ENCODE measurements around the gene PLD3. TPM values are rescaled to one million over a fixed set of nuclear protein-coding genes. Genes with fewer than 3 reads are reported as not detected.

Gene PLD3
- total RNA-seq, 1 donor from 2014 or later, result 1,227 TPM

DNA sequence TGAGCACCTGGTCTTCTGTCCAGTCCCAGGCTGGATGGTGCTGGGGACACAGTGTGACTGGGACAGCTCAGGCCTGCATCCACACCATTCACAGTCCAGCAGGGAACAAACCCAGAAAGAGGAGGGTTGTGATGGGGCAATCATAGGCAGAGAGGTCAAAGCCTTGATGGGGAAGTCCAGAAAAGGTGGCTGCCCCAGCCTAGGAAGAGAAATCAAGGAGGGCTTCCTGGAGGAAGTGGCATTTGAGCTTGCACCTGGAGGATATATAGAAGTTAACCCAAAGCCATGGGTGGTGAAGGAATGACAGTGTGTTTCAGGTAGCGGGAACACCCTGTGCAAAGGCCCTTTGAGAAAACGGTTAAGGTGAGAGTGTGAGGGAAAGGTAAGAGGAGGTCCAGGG is 67.3 kb downstream of the PLD3 start:
- peak overlapping the region; percentile 23 for H3K4me3 Mint-ChIP-seq (ENCODE audit: unreplicated experiment)
- no peak overlapping the region for H3K27ac Mint-ChIP-seq (ENCODE audit: unreplicated experiment)
- no peak for DNase-seq
- H3K27me3 Mint-ChIP-seq (ENCODE audit: unreplicated experiment), result peaks cover 3% of the 10 kb centered on the region
- H3K9me3 Mint-ChIP-seq (ENCODE audit: unreplicated experiment), result peaks cover 4% of the 10 kb centered on the region
- TF ChIP-seq, protein P1, sequence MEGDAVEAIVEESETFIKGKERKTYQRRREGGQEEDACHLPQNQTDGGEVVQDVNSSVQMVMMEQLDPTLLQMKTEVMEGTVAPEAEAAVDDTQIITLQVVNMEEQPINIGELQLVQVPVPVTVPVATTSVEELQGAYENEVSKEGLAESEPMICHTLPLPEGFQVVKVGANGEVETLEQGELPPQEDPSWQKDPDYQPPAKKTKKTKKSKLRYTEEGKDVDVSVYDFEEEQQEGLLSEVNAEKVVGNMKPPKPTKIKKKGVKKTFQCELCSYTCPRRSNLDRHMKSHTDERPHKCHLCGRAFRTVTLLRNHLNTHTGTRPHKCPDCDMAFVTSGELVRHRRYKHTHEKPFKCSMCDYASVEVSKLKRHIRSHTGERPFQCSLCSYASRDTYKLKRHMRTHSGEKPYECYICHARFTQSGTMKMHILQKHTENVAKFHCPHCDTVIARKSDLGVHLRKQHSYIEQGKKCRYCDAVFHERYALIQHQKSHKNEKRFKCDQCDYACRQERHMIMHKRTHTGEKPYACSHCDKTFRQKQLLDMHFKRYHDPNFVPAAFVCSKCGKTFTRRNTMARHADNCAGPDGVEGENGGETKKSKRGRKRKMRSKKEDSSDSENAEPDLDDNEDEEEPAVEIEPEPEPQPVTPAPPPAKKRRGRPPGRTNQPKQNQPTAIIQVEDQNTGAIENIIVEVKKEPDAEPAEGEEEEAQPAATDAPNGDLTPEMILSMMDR (IDR thresholded peaks at IDR 0.05; ENCODE audit: partially characterized antibody, unreplicated experiment), result no peak
- H3K4me1 Mint-ChIP-seq (ENCODE audit: low read depth, unreplicated experiment), result peaks cover 24% of the 10 kb centered on the region
- H3K36me3 Mint-ChIP-seq (ENCODE audit: unreplicated experiment), result no peaks in the 10 kb centered on the region

DNA sequence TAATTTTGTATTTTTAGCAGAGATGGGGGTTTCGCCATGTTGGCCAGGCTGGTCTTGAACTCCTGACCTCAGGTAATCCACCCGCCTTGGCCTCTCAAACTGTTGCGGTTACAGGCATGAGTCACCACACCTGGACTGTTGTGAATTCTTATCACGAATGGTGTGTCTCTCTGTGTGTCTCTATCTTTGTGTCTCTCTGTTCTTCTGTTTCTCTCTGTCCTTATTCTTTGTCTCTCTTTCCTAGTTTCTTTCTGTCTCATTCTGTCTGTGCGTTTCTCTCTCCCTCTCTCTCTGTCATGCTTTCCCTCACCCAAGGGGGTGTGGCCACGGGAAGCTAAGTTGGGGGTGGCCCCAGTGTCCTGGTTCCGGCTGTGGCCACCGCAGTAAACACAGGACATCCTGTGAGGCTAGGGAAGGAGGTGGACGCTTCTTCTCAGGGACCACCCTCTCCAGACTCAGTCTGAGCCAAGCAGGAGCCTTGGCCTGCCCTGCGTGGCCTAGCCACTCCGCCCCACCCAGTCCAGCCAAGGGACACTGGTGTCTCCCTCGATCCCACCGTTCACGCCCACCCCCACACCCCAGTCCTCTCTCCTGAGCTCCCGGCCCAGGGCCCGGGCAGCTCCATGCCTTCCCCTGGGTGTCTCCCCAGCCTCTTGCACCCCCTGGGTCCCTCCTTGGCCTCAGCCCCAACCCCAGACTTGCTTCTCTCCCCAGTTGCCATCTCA is 68.6 kb downstream of the PLD3 start:
- Mint-ChIP-seq H3K27me3 (ENCODE audit: unreplicated experiment) (peaks cover 3% of the 10 kb centered on the region), H3K27ac (ENCODE audit: unreplicated experiment) (peak overlapping the region; percentile 30), H3K4me1 (ENCODE audit: low read depth, unreplicated experiment) (peaks cover 22% of the 10 kb centered on the region), H3K9me3 (ENCODE audit: unreplicated experiment) (peaks cover 6% of the 10 kb centered on the region), H3K36me3 (ENCODE audit: unreplicated experiment) (no peaks in the 10 kb centered on the region), H3K4me3 (ENCODE audit: unreplicated experiment) (no peak overlapping the region)
- TF ChIP-seq, protein P1 (IDR thresholded peaks at IDR 0.05; ENCODE audit: partially characterized antibody, unreplicated experiment), result no peak
- DNase-seq, result no peak

DNA sequence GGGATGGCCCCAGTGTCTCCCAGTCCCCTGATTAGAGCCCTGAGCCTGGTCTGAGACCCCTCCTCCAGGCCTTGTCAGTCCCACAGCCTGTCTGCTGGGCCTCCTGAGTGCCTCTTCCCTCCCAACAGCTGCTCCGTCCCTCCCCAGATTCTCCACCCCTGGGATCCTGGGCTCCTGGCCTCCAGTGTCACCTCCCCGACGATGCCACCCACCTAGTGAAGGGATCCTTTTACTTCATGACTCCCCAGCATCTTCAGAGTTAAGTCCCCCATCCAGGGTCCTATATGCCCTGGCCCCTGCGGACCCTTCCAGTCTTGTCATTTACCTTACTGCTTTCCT is 69.1 kb downstream of the PLD3 start:
- peaks cover 27% of the 10 kb centered on the region for H3K4me1 Mint-ChIP-seq (ENCODE audit: low read depth, unreplicated experiment)
- H3K27ac Mint-ChIP-seq (ENCODE audit: unreplicated experiment), result peak overlapping the region; percentile 30
- H3K36me3 Mint-ChIP-seq (ENCODE audit: unreplicated experiment), result no peaks in the 10 kb centered on the region
- H3K9me3 Mint-ChIP-seq (ENCODE audit: unreplicated experiment), result peaks cover 6% of the 10 kb centered on the region
- TF ChIP-seq, protein P1 (IDR thresholded peaks at IDR 0.05; ENCODE audit: partially characterized antibody, unreplicated experiment), result no peak
- H3K27me3 Mint-ChIP-seq (ENCODE audit: unreplicated experiment), result peaks cover 3% of the 10 kb centered on the region
- H3K4me3 Mint-ChIP-seq (ENCODE audit: unreplicated experiment), result no peak overlapping the region
- no peak for DNase-seq

DNA sequence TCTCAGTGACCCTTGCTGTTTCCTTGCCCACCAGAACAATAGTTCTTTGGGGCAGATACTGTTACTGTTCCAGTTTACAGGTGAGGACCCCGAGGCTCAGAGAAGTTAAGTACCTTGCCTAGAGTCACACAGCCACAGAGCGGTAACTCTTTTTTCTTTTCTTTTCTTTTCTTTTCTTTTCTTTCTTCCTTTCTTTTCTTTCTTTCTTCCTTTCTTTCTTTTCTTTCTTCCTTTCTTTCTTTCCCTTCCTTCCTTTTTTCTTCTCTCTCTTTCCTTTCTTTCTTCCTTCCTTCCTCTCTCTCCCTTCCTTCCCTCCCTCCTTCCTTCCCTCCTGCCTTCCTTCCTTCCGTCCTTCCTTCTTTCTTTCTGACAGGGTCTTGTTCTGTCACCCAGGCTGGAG is 69.5 kb downstream of the PLD3 start:
- no peaks in the 10 kb centered on the region for H3K36me3 Mint-ChIP-seq (ENCODE audit: unreplicated experiment)
- H3K4me1 Mint-ChIP-seq (ENCODE audit: low read depth, unreplicated experiment), result peaks cover 27% of the 10 kb centered on the region
- H3K27me3 Mint-ChIP-seq (ENCODE audit: unreplicated experiment), result peaks cover 3% of the 10 kb centered on the region
- H3K9me3 Mint-ChIP-seq (ENCODE audit: unreplicated experiment), result peaks cover 6% of the 10 kb centered on the region
- H3K4me3 Mint-ChIP-seq (ENCODE audit: unreplicated experiment), result peak overlapping the region; percentile 28
- peak overlapping the region; percentile 76 for H3K27ac Mint-ChIP-seq (ENCODE audit: unreplicated experiment)
- TF ChIP-seq, protein P1 (IDR thresholded peaks at IDR 0.05; ENCODE audit: partially characterized antibody, unreplicated experiment), result no peak
- no peak for DNase-seq

DNA sequence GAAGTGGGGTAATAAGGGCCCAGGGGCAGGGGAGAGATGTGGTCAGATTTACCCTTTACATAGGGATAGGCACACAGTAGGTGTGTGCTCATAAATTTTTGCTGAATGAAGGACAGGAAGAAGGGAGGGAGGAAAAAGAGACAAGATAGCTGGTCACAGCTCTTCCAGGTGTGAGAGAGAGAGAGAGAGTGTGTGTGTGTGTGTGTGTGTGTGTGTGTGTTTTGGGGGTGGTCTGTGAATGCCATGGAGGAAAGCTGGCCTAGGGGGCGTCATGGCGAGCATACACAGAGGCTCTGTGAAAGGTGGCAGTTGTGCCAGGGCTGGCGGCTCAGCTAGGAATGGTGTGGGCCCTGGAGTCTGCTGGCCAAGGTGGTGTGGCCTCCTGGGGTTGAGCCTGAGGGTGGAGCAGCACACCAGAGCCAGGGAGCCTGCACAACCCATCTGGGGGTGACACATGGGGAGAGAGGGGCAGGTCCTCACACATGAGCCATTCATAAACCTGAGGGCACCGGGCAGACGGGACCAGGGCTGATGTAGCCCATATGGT is 70.6 kb downstream of the PLD3 start:
- peaks cover 4% of the 10 kb centered on the region for H3K27me3 Mint-ChIP-seq (ENCODE audit: unreplicated experiment)
- peak overlapping the region; percentile 57 for H3K4me3 Mint-ChIP-seq (ENCODE audit: unreplicated experiment)
- peaks cover 6% of the 10 kb centered on the region for H3K9me3 Mint-ChIP-seq (ENCODE audit: unreplicated experiment)
- peak overlapping the region; percentile 71 for H3K27ac Mint-ChIP-seq (ENCODE audit: unreplicated experiment)
- DNase-seq, result no peak
- TF ChIP-seq, protein P1 (IDR thresholded peaks at IDR 0.05; ENCODE audit: partially characterized antibody, unreplicated experiment), result no peak
- no peaks in the 10 kb centered on the region for H3K36me3 Mint-ChIP-seq (ENCODE audit: unreplicated experiment)
- H3K4me1 Mint-ChIP-seq (ENCODE audit: low read depth, unreplicated experiment), result peaks cover 24% of the 10 kb centered on the region
